HG03520 (cell line): ENCODE measurements around the gene RMND5B.
"Not testable (repeated sequence)": the region's sequence is repeated elsewhere in the genome, so short reads cannot be mapped to it uniquely, and the experiment has no call there.

Experiments
- ATAC-seq: cut with Tn5 transposase; IDR thresholded peaks from one replicate; pipeline ENCODE4 v1.9.1; 2021; ENCODE audit warnings: mild to moderate bottlenecking, moderate library complexity; ENCODE audit not compliant: unreplicated experiment

The RMND5B gene

DNA sequence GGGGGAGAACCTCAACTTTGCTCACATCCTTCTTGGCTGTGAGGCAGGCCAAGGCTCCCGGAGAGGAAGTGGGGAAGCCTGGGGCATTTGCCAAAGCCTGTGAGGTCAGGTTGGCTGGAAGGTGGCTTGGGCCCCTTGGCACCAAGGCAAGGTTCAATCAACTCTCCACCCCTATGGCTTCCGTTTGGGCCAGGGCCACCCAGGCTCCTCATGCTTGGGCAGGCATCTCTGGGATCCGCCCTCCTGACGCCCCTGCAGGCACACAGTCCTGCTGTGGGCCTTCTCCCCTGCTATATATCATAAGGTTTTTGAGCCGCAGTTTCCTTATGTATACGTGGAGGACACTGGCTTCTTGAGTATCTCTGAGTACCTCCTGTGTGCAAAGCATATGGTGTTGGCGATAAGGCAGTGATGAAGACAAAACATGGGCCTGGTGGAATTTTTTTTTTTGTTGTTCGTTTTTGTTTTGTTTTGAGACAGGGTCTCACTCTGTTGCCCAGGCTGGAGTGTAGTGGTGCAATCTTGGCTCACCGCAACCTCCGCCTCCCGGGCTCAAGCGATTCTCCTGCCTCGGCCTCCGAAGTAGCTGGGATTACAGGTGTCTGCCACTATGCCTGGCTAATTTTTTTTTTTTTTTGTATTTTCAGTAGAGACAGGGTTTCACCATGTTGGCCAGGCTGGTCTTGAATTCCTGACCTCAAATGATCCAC lies 3.4 kb upstream of the RMND5B start:
- not testable (repeated sequence) for ATAC-seq

DNA sequence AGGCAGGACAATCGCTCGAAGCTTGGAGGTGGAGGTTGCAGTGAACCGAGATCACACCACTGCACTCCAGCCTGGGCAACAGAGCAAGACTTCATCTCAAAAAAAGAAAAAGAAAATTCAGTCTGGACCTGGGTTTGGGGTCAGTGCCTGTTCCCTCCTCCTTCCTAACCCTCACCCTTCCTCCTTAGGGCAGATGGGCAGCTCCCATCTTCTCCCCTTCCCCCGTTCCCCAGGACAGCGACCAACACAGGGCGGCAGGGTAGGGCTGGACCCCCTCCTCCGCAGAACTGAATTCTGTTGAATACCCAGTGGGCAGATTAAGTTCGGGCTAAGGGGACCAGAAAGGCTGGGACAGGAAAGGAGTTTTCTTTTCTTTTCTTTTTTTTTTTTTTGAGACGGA lies 1.5 kb upstream of the RMND5B start:
- ATAC-seq, result no peak

DNA sequence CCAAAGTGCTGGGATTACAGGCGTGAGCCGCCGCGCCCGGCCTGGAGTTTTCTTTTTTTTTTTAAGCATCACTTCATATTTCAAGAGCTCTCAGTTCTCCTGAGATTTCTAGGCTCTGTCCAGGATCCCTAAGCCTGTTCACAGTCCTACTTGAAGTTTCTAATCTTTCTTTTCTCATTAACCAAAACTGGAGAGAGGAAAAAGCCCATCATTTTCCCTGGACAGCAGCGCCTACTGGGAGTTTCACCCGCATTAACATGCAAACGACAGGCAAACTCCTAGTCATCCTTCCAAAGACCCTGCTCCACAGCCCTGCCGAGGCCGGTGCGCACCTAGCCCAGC lies 609 bp upstream of the RMND5B start:
- not testable (repeated sequence) for ATAC-seq

DNA sequence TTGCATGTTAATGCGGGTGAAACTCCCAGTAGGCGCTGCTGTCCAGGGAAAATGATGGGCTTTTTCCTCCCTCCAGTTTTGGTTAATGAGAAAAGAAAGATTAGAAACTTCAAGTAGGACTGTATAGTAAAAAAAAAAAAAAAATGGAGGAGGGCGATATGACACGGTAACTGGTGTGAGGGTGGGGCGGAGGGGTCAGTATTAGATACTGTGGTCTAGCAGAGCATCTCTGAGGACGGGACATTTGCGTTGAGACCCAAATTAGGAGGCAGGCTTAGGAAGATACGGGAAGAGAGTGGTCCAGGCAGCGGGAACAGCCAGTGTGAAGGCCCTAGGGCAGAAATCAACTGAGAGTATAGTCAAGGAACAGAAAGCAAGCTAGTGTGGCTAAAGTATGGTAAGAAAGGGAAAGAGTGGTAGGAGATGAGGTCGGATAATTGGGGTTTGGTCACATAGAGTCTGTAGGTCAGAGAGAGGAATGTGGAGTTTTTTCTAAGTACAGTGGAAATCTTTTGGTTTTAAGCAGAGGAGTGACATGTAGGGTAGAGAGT lies 707 bp downstream of the RMND5B start:
- no peak for ATAC-seq

DNA sequence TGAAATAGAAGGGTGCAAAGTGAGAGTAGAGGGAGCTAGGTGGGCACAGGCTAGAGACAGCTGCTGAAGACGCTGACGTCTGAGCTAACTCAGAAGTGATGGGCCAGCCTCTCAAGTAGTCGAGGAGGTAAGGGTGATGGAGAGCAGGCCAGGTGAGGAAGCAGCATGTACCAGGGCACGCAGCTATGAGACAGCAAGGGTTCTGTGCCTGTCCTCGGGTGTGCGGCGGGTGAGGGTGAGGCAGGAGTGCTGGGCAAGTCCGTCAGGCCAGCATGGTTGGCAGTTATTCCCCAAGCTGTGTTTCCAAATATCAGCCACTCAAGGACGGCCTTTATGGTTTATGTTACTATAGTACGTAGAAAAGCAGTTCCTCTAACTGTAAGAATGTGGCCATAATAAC lies 6.2 kb downstream of the RMND5B start:
- ATAC-seq, result no peak

DNA sequence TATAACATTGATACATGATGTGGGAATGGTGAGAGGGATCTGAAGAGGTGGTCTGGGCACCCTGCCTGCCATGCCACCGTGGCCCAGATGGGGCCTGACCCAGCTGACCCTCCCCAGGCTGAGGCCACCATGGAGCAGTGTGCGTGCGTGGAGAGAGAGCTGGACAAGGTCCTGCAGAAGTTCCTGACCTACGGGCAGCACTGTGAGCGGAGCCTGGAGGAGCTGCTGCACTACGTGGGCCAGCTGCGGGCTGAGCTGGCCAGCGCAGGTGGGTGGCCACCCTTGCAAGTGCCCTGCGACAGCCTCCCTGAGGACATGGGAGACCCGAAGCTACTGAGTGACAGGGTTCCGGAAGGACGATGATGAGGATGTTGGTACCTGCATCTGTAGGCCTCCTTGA lies 7.2 kb downstream of the RMND5B start:
- no peak for ATAC-seq

DNA sequence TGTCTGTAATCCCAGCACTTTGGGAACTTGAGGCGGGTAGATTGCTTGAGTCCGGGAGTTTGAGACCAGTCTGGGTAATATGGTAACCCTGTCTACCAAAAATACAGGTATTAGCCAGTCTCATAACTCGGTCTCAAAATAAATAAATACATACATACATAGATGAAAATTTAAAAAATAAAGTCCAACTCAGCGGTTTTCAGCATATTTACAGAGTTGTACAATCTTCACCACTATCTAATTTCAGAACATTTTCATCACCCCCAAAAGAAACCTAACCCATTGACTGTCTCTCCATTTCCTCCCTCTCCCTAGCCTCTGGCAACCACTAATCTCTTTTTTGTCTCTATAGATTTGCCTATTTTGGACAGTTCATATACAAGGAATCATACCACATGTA lies 10.7 kb downstream of the RMND5B start:
- no peak for ATAC-seq

DNA sequence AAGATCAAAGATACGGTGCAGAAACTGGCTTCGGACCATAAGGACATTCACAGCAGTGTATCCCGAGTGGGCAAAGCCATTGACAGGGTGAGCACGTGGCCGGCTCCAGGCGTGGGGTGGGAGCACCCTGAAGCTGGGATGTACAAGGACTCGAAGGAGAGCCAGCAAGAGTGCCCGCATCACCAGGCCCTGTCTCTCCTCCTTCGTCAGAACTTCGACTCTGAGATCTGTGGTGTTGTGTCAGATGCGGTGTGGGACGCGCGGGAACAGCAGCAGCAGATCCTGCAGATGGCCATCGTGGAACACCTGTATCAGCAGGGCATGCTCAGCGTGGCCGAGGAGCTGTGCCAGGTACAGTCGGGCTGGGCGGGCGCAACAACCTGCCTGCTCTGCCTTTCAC lies 11.8 kb downstream of the RMND5B start:
- no peak for ATAC-seq

DNA sequence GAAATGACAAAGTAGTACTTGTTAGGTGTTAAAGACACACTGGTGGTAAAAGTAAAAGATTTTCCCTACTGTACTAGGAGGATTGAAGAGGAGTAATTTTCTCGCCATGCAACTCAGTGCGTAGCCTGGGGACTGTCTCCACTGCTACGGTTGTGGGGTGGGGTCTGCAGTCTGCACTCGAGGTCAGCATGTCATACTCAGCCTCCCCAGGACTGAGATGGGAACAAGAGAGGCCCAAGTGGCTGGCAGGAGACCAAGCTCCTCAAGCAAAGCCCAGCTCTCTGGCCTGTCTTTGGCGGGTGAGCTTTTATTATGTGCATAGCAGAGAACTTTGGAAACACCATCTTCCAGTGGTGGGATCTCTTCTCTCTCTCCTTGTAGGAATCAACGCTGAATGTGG lies 12.4 kb downstream of the RMND5B start:
- no peak for ATAC-seq

DNA sequence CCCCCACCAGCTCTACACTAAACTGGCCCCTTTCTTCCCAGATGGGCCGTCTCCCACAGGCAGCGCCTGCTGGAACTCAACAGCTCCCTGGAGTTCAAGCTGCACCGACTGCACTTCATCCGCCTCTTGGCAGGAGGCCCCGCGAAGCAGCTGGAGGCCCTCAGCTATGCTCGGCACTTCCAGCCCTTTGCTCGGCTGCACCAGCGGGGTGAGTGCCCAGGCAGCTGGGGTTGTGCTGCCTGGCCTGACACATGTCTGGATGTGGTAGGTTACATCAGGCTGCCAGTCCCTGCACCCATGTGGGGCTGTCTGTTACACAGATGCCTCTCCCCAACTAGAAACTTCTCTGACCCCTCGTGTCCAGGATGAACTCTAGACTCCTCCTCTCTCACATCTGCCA lies 13.1 kb downstream of the RMND5B start:
- ATAC-seq, result no peak

DNA sequence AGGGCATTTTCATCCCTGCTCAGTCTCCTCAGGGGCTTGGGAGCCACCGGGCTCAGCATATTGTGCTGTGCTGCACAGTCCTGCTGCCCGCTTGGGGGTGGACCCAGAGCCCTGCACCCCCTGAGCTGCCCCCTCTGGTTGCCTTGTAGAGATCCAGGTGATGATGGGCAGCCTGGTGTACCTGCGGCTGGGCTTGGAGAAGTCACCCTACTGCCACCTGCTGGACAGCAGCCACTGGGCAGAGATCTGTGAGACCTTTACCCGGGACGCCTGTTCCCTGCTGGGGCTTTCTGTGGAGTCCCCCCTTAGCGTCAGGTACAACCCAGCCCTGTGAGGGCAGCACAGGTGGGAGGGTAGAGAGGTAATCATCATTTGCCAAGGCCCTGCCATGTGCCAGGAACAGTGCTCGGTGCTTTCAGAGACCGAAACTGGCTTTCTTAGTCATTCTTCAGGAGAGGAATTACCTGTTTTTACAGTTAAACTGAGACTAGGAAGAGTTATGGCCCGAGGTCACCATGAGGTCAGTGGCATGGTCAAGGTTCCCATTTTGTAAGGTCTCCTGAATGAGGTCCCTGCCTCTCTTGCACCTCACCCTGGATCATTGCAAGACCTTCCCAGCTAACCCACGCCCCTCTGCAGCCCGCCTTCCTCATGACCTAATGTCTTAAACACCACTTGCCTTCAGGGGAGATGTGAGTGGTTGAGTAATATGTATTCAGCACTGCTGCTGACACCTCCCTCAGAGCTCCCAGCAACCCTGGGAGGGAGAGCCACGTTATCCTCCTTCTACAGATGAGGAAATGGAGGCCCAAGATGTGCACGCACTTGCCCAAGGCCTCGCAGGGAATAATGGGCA lies 15.4 kb downstream of the RMND5B start:
- no peak for ATAC-seq

DNA sequence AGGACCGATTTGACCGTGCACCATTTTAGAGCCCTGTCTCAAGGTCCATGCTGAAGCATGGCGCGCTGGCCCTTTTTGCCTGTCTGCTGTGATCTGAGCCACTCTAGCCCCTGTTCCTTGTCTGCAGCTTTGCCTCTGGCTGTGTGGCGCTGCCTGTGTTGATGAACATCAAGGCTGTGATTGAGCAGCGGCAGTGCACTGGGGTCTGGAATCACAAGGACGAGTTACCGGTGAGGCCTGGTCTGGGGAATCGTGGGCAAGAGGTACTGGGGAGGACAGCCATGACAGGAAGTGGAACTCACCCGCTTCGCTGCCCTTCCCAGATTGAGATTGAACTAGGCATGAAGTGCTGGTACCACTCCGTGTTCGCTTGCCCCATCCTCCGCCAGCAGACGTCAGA lies 16.6 kb downstream of the RMND5B start:
- ATAC-seq, result no peak

DNA sequence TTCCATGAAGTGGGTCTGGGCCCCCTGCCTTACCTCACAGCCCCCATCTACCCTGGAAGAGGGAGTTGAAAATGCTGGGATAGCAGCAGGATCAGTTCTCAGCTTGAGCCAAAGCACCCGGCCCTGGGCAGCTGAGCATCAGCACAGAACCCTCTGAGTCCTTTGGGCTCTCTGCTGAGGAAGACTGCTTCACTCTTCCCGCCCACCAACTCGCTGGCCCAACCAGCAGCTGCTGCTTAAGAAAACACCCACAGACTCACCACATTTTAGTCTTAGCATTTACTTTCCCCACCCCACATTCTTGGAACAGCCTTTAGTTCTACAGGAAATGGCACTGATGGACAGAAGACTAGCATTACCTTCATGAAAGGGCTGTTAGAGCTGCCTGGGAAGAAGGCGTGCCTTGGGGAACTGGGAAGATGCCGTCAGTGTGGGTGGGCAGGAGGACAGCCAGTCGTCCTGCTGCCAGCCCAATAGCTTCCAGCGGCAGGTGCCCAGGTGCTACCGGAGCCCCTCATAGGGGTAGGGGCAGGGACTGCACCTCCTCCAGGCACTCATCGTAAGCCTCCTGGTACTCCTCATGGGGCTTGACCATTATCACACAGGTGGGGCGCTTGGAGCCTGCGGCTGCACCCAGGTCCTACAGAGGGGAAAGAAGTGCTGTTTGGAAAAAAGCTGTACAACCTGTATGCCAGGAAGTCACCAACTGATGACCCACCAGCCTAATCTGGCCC lies 18.6 kb downstream of the RMND5B start:
- no peak for ATAC-seq

DNA sequence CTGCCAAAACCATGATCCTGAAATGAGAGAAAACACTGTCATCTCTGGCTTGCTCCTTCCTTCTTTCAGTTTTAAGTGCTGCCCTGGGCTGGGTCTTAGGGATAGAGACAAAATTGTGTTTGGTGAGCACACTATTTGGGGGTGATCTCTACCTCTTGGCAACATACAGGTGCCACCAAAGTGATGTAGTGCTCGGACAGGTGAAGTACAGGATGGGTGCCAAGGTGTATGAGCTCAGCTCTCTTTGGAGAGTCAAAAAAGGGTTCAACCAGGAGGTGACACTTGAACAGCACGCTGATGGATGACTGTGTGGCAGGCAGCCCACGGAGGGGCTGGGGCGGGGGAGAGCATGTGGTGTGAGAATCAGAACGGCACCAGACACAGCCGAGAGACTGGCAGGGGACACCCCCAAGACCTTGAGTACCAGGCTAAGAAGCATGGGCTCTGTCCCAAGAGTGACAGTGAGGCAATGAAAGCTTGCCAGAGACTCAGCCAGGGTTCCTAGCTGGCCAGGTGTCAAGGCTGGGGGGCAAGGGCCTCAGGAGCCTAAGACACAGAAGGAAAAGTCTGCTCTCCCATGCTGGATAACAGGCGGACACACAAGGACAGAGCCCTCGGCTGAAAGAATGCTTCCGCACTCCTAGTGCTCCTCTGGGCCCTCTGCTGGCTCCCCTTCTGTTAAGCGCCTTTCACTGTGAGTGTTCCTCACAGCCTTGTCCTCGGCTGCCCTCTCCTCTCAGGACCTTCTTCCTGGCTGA lies 20.3 kb downstream of the RMND5B start:
- ATAC-seq, result no peak

DNA sequence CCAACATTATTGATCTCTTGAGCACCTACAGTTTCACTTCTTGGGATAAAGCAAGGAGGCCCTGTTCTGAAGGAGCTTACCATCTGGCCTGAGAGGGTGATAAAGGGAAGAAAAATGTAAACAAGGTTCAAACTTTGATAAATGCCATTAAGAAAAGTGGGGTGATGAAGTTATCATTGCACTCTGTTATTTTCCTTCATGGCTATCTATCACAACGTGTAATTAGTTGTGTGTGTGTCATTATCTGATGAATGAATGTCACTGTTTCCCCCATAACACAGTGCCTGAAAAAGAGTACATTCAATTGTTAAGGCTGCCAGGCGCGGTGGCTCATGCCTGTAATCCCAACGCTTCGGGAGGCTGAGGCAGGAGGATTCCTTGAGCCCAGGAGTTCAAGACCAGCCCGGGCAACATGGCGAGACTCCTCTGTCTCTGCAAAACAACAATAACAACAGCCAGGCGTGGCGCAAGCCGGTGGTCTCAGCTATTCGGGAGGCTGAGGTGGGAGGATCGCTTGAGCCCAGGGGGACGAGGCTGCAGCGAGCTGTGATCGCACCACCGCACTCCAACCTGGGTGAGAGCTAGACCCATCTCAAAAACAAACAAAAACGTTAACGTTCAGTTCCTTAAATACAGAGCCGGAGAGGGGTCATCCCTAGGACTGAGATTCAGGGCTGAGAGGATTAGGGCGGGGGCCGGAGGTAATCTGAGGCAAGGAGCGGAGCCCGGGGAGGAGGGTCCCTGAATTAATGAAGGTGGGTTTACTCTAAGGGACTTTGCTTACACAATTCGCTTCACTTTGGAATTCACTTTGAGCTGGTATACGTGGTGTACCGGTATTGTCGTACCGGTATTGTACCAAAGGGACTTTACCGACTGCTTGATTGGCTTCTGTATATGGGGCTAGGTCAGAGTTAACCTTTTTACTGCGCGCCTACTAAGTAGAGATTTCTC lies 22.0 kb downstream of the RMND5B start:
- ATAC-seq, result no peak

DNA sequence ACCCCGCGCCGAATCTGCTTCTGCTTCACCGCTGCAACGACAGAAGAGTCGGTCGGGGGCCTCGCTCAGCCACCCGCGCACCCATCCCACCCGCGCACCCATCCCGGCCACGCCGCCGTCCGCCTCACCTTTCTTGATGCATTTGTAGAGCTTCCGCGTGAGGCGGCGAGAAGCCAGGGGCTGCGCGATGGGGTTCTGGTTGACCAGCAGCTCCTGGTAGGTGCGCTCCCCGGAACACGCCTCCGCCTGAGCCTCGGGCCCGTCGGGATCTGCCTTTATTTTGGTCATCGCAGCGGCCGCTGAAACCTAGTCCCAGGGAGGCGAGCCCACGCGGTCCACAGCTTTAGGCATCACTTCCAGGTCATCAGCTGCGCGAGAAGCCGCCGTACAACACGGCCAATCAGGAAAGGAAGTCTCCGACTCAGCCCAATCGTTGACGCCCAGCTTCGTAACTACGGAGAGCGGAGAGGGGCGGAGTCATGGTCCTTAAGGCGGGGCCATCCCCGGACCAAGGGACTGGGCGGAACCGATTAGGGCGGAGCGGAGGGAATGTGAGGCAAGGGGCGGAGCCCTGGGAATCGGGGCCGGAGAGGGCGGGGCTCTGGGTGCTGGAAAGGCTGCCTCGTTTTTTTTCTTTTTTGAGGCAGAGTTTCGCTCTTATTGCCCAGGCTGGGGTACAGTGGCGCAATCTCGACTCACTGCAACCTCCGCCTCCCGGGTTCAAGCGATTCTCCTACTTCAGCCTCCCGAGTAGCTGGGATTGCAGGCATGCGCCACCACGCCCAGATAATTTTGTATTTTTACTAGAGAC lies 22.9 kb downstream of the RMND5B start, which contains the start of gene NHP2:
Gene NHP2 (minus strand): TSS at position 356 of the 811 bp plus-strand sequence. CDS start 68 bp downstream, at position 288.
- peak; percentile 99 for ATAC-seq

DNA sequence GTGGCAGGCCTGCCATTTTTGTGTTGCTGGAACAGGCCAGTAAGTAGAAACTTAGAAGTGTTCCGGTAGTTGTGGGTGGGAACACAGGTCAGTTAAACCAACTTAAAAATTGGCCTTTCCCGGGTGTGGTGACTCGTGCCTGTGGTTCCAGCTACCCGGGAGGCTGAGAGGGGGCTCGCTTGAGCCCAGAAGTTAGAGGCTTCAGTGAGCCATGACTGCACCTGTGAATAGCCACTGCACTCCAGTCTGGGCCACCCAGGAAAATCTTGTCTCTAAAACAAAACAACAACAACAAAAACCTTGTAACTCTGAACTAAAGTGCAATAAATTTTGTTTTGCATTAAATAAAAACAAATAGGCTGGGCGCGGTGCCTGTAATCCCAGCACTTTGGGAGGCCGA lies 24.3 kb downstream of the RMND5B start:
- ATAC-seq, result no peak

DNA sequence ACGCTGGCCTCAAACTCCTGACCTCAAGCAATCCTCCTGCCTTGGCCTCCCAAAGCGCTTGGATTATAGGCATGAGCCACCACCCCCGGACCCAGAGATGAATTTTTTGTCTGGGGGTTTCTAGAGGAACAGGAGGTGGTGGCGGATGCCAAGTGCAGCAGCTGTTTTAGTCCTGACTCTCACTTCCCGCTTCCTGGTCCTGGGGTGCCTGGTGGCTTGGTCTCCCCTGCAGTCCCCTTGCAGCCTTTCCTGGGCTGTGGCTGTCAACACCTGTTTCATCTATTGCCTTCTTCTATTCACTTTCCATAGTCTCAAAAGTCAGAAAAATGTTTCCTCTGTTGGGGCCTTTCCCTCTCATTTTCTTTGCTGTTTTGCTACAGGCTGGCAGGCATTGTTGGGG lies 29.4 kb downstream of the RMND5B start:
- no peak for ATAC-seq

DNA sequence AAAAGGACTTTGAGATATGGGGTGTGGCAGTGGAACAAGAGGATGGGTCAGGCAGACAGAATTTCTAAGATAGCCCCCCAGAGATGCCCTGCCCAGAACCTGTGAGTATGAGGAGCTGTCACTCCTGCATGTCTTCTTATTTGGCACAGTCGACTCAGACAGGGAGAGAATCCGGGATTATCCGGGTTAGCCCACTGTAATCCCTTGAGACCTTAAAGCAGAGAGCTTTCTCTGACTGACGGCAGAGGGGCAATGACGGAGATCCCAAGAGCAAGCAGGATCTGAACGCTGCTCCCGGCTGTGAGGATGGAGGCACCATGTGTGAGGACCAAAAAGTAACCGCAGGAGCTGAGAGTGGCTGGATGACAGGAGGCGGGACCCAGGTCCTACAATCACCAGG lies 31.7 kb downstream of the RMND5B start:
- no peak for ATAC-seq
